Midbrain (tissue), 1 donor: Measurements from ENCODE around the gene GABRD.
"Not testable (repeated sequence)": the region's sequence is repeated elsewhere in the genome, so short reads cannot be mapped to it uniquely, and the experiment has no call there.

Experiments
- DNase-seq: peaks from one replicate; lab custom pipeline; 2025; lab: John Stamatoyannopoulos, UW

The GABRD gene

GRCh38 chr1:2019172-2019543 is at the start of gene GABRD:
TSS of gene GABRD (plus strand) at chr1:2019345. CDS start at chr1:2019424, 79 bp downstream.
- DNase-seq = no peak

- no peak for DNase-seq
Measured at GRCh38 chr1:1969505-1969900, 49.6 kb upstream of the GABRD start.

GRCh38 chr1:1969953-1970716 is 49.0 kb upstream of the GABRD start:
- DNase-seq = no peak

GRCh38 chr1:1971017-1971416 is 48.1 kb upstream of the GABRD start:
- DNase-seq = no peak

- DNase-seq = no peak
Measured at GRCh38 chr1:1971688-1972087, 47.5 kb upstream of the GABRD start.

GRCh38 chr1:1972976-1973715 is 46.0 kb upstream of the GABRD start:
- no peak for DNase-seq

GRCh38 chr1:1973716-1974642 is 45.2 kb upstream of the GABRD start:
- DNase-seq = no peak

GRCh38 chr1:1974834-1975233 is 44.3 kb upstream of the GABRD start:
- no peak for DNase-seq

- no peak for DNase-seq
Measured at GRCh38 chr1:1975535-1975934, 43.6 kb upstream of the GABRD start.

GRCh38 chr1:1976031-1976430 is 43.1 kb upstream of the GABRD start:
- DNase-seq = no peak

GRCh38 chr1:1978108-1978507 is 41.0 kb upstream of the GABRD start:
- DNase-seq = no peak

- DNase-seq = not testable (repeated sequence)
Measured at GRCh38 chr1:1978690-1979481, 40.3 kb upstream of the GABRD start.

GRCh38 chr1:1979482-1980165 is 39.5 kb upstream of the GABRD start:
- DNase-seq = no peak

GRCh38 chr1:1980467-1981141 is 38.5 kb upstream of the GABRD start:
- no peak for DNase-seq

GRCh38 chr1:1981142-1981500 is 38.0 kb upstream of the GABRD start:
- no peak for DNase-seq

- not testable (repeated sequence) for DNase-seq
Measured at GRCh38 chr1:1981631-1982327, 37.4 kb upstream of the GABRD start.

- DNase-seq = no peak
Measured at GRCh38 chr1:1982379-1983232, 36.5 kb upstream of the GABRD start.

- DNase-seq = no peak
Measured at GRCh38 chr1:1984560-1985070, 34.5 kb upstream of the GABRD start.
